Measurements from ENCODE around the gene GET3.
"Not testable (repeated sequence)": the region's sequence is repeated elsewhere in the genome, so short reads cannot be mapped to it uniquely, and the experiment has no call there.

The GET3 gene

GRCh38 chr19:12736995-12737834 lies at the start of gene GET3:
Gene GET3, plus strand, starts transcription at chr19:12737497. Its CDS starts 9 bp downstream, at chr19:12737506.
- DNase-seq = peak; percentile 88 to 92

DNA sequence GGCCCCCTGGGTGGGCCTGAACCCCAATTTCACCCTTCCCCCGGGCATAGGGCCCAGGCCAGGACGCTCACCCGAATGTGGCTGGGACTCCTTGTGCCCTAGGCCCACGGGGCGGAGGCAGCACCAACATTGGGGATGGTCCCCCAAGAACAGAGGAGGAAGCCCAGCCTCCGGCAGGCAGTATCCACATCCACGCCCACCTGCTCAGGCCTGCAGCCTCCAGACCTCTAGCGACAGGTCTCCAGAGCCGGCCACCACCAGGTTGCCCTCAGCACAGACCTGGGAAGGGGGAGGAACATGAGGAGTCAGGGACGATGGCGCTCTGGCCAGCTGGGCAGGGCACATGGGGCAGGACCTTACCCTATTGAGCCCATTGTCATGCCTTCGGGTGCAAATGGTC lies 48.3 kb upstream of the GET3 start:
- DNase-seq = no peak

- DNase-seq = no peak
These were observed 47.6 kb upstream of the GET3 start for GRCh38 chr19:12689581-12690216.

DNA sequence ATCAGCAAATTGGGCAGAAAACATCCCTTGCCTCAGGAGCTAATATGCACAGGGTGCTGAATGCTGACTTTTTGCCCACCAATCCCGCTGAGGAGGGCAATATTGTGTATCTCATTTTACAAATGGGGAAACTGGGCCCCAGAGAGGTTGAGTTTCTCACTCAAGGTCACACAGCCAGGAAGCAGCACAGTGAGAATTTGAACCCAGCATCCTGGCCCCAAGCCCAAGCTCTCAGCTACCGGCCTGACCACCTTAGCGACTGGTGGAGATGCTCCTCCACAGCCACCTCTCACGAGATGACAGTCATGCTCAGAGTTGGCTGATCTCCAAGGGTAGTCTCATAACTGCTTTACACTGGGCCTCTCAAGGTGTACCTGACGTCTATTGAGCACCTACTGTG lies 44.3 kb upstream of the GET3 start:
- no peak for DNase-seq

GRCh38 chr19:12694641-12695040 lies 42.7 kb upstream of the GET3 start:
- no peak for DNase-seq

DNA sequence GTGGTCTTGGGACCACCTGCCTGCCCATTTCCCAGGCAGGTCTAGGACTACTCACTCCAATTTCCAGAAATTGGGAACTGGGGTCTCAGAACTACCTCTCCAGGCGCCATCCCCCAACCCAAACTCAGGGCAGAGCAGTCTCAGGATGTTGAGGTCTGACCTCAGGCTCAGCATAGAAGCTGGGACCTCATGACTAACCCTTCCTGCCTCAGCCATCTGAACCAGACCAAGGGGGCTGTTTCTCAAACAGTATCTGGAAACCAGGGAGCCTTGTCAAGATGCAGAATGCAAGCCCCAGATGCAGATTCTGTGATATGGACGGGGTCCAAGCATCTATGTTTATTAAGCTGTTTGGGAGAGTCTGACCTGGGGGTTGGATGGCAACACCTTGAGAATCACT lies 42.2 kb upstream of the GET3 start:
- DNase-seq = no peak

- no peak for DNase-seq
These were observed 41.8 kb upstream of the GET3 start for GRCh38 chr19:12695514-12695913.

GRCh38 chr19:12695997-12696365 lies 41.3 kb upstream of the GET3 start:
- no peak for DNase-seq

- peak; percentile 97 for DNase-seq
These were observed 40.6 kb upstream of the GET3 start, which contains the start of gene FBXW9 for GRCh38 chr19:12696366-12697335. Gene FBXW9, minus strand, starts transcription at chr19:12696631. Its CDS starts 50 bp downstream, at chr19:12696581.

GRCh38 chr19:12697425-12697824 lies 39.9 kb upstream of the GET3 start:
- not testable (repeated sequence) for DNase-seq

- DNase-seq = no peak
These were observed 39.2 kb upstream of the GET3 start for GRCh38 chr19:12698138-12698537.

DNA sequence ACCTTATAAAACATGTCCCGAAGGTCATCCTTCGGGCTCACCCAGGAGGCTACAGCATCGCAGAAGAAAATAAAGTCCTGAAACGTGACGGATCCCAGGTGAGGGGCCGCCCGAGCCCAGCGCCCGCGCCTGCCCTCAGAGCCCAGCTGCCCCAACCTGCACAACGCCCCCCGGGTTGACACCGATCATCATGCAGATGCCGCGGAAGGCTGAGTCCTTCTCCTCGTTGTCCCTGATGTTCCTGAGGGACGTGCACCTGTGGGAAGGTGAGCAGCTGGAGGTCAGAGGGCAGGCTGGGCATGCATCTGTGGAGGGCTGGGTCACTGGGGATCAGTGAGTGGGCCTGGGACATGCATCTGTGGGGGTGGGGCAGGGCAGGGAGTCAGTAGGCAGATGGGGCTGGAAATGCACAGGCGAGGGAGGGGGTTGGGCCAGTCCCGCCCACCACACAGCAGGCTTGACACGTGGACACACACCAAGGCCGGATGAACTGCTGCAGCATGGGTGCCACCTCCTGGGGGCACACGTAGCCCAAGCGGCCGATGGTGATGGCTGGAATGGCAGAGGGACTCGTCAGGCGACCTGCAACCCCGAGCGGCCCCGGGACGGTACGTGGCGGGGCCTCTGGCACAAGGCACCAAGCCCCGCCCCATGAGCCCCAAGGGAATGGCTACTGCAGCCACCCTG lies 35.6 kb upstream of the GET3 start:
- no peak for DNase-seq

DNA sequence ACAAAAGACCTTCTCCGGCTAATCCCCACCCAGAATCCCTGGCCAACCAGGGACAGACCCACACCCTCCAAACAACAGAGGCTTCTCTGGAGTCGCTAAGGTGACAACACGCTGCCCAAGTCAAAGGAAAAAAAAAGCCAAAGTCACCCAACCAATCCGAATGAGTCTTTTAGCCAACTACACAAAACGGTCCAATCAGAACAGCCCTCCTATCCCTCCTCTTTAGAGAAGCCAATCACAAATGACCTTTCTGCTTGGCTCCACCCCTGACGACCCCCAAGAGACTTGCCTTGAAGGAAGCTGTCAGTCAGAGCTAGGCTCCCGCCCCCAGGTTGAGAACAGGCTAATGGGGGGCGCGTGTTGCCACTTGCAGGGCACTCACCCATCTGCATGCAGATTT lies 34.3 kb upstream of the GET3 start:
- peak in 1 of 2 donors; percentile 11 for DNase-seq

GRCh38 chr19:12705169-12705568 lies 32.1 kb upstream of the GET3 start:
- no peak for DNase-seq

GRCh38 chr19:12705654-12706331 lies 31.5 kb upstream of the GET3 start:
- no peak for DNase-seq

- no peak for DNase-seq
These were observed 31.0 kb upstream of the GET3 start for GRCh38 chr19:12706332-12706718.

GRCh38 chr19:12708641-12709040 lies 28.7 kb upstream of the GET3 start:
- DNase-seq = no peak

DNA sequence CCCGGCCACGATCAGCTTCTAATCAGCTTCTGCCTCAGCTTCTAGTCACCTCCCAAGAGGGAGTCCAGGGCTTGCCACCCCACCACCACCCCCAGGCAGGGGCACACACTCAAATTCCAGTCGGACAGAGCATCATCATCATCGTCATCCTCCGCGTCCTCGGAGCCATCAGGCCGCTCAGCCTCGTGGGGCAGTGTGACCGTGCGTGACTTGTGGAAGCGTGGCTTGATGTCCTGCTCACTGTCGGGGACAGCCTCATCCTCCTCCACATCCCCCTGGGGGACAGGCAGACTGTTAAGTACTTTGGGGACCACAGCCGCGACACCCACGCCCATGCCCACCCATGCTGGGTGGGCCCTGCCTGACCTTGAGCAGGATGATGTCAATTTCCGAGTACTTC lies 26.1 kb upstream of the GET3 start:
- no peak for DNase-seq

DNA sequence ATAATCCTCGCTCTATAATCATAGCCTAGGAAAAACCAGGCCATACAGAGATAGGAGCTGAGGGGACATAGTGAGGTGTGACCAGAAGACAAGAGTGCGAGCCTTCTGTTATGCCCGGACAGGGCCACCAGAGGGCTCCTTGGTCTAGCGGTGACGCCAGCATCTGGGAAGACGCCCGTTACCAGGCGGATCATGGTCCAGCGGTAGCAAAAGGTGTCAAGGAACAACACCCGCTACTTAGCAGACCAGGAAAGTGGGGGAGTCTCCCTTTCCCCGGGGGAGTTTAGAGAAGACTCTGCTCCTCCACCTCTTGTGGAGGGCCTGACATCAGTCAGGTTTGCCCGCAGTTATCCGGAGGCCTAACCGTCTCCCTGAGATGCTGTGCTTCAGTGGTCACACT lies 25.2 kb upstream of the GET3 start:
- DNase-seq = peak; percentile 29

- not testable (repeated sequence) for DNase-seq
These were observed 24.0 kb upstream of the GET3 start for GRCh38 chr19:12713304-12713703.

DNA sequence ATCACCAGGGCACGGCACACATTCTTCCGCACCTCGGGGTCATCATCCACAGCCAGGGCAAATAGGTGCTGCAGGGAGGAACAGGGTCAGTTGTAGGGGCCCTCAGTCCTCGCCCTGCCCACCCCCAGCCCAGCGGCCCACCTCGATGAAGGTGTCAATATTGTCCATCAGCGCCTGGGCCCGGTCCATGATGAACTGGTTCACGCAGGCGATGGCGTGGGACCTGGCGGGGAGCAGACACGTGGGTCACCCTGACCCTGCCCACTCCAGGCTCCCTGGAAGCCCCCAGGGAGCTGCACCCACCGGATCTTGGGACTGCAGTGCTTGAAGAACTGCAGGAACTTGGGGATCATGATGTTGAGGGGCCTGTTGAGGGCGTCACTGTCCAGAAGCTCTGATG lies 22.2 kb upstream of the GET3 start:
- no peak for DNase-seq

DNA sequence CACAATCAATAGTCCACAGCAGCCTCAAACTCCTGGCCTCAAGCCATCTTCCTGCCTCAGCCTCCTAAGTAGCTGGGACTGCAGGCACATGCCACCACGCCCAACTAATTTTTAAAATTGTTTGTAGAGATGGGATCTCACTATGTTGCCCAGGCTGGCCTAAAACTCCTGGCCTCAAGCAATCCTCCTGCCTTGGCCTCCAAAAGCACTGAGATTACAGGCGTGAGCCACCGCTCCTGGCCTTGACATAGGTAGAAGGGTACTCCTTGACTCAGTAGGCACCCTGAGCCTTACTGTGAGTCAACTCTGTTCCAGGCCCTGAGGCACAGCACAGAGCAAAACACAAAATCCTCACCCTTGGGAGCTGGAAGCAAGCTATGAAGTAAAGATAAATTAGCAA lies 21.4 kb upstream of the GET3 start:
- DNase-seq = no peak
